ENCODE data around the gene ELOVL4. TPM values are rescaled to one million over a fixed set of nuclear protein-coding genes. Genes with fewer than 3 reads are reported as not detected.

Gene ELOVL4
- total RNA-seq, 1 donor from 2014 or later: 0.35 TPM

Other genes starting within 250 kb of the ELOVL4 start
- 0.22 TPM for gene TTK, start 57.1 kb upstream of the ELOVL4 start, total RNA-seq
- gene BCKDHB, start 159.1 kb upstream of the ELOVL4 start, total RNA-seq: 23.8 TPM

Measured in cardiac septum (tissue), 1 donor.